ENCODE measurements around the gene EXOC6. TPM values are rescaled to one million over a fixed set of nuclear protein-coding genes. Genes with fewer than 3 reads are reported as not detected.

Gene EXOC6
- total and polyA plus RNA-seq, 8 donors, result 1.7 to 21.3 (median 4.6) TPM

- H3K4me1 ChIP-seq, result peaks cover 0 to 22% (median 3%) of the 10 kb centered on the region in 4 donors
- 90 to 97% (median 94%) methylated on average over 1 of the region's 1 CpG for WGBS, 5 donors
- no peak for TF ChIP-seq CTCF (IDR thresholded peaks at IDR 0.05)
- TF ChIP-seq POLR2A (IDR thresholded peaks at IDR 0.05), result no peak
- TF ChIP-seq POLR2AphosphoS5 (IDR thresholded peaks at IDR 0.05), result no peak
- no peak for TF ChIP-seq EP300 (IDR thresholded peaks at IDR 0.05)
- no peaks in the 10 kb centered on the region for H3K36me3 ChIP-seq
- H3K27me3 ChIP-seq, result no peaks in the 10 kb centered on the region
- H3K27ac ChIP-seq, result no peak overlapping the region
- H3K4me3 ChIP-seq, result no peak overlapping the region
- no peak for DNase-seq
- H3K9me3 ChIP-seq, result no peaks in the 10 kb centered on the region
- intact Hi-C loops (cut with DNase I; ENCODE audit: low total_unique reads), result no loop called here
Observed at GRCh38 chr10:92868557-92868956, 20.2 kb downstream of the EXOC6 start.

DNA sequence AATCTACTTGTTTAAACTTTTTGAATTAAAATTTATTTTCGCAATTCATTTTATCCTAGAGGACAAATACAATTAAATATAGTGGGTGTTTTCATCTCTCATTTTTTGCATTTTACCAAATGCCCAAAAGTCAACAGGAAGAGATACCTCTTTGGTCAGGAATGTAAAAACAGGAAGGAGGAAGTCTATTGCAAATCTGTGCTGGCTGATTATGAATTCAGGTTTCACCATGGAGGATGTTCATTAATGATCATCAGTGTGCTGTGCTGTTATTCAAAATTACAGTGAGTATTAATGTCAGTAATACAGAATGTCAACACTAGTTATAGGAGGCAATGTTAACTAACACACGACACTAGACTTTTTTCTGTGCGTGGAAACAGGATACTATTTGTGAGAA lies 24.7 kb downstream of the EXOC6 start:
- intact Hi-C loops (cut with DNase I; ENCODE audit: low total_unique reads), result no loop called here
- no peaks in the 10 kb centered on the region for H3K9me3 ChIP-seq
- no peak overlapping the region for H3K27ac ChIP-seq
- DNase-seq, result peak in 1 of 2 donors; percentile 6
- H3K4me1 ChIP-seq, result peaks cover 0 to 18% (median 1%) of the 10 kb centered on the region in 4 donors
- no peaks in the 10 kb centered on the region for H3K36me3 ChIP-seq
- no peaks in the 10 kb centered on the region for H3K27me3 ChIP-seq
- no peak overlapping the region for H3K4me3 ChIP-seq
- WGBS, 5 donors, result 84 to 92% (median 91%) methylated on average over 3 of the region's 3 CpGs
- TF ChIP-seq POLR2A (IDR thresholded peaks at IDR 0.05) (no peak), EP300 (IDR thresholded peaks at IDR 0.05) (no peak), POLR2AphosphoS5 (IDR thresholded peaks at IDR 0.05) (no peak), CTCF (IDR thresholded peaks at IDR 0.05) (no peak)

- Histone ChIP-seq H3K4me3 (no peak overlapping the region), H3K27ac (no peak overlapping the region), H3K27me3 (no peaks in the 10 kb centered on the region), H3K4me1 (peaks cover 0 to 17% (median 0%) of the 10 kb centered on the region in 4 donors), H3K36me3 (no peaks in the 10 kb centered on the region), H3K9me3 (no peaks in the 10 kb centered on the region)
- whole genome bisulfite sequencing, 5 donors, result 39 to 59% (median 52%) methylated on average over 4 of the region's 4 CpGs
- no peak for TF ChIP-seq POLR2A (IDR thresholded peaks at IDR 0.05)
- no peak for TF ChIP-seq EP300 (IDR thresholded peaks at IDR 0.05)
- intact Hi-C loops (cut with DNase I; ENCODE audit: low total_unique reads), result no loop called here
- no peak for DNase-seq
Observed at GRCh38 chr10:92876509-92877036, 28.3 kb downstream of the EXOC6 start.

DNA sequence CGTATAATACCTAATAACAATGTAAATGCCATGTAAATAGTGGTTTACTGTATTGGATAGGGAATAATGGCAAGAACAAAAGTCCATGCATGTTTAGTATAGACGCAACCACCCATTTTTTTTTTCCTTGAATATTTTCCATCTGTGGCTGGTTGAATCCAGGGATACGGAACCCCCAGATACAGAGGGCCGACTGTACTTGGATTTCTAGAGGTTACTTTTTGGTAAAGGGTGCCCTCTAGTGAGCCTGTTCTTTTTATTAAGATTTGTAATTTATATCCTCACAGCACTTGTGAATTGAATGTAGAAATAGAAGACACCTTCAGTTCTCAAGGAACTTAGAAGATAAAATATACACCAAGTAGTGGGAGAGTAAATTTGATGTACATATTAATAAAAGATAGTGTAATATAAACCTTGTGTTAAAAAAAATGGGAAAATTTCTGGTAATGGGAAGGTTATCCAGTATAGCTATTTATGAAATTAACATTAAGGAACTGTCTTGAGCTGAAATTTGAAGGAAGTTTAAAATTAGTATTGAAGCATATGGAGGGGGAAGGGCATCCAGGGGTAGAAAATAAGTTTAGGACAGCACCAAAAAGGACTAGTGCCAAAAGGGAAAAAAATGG lies 32.0 kb downstream of the EXOC6 start:
- intact Hi-C loops (cut with DNase I; ENCODE audit: low total_unique reads), result loop anchor here (10.0 kb wide), 1 partner anchor 46 kb away; no protein-coding TSS in a partner anchor
- no peaks in the 10 kb centered on the region for H3K36me3 ChIP-seq
- H3K27me3 ChIP-seq, result no peaks in the 10 kb centered on the region
- H3K4me3 ChIP-seq, result no peak overlapping the region
- no peaks in the 10 kb centered on the region for H3K9me3 ChIP-seq
- peaks cover 0 to 13% (median 0%) of the 10 kb centered on the region in 4 donors for H3K4me1 ChIP-seq
- 23 to 40% (median 31%) methylated on average over 4 of the region's 4 CpGs for WGBS, 5 donors
- H3K27ac ChIP-seq, result no peak overlapping the region
- DNase-seq, result peak in 1 of 2 donors; percentile 79
- TF ChIP-seq POLR2AphosphoS5 (IDR thresholded peaks at IDR 0.05), result no peak
- peak in 4 of 7 experiments; percentile 9 to 36 (median 26) for TF ChIP-seq CTCF (IDR thresholded peaks at IDR 0.05)

GRCh38 chr10:92880917-92881316 lies 32.6 kb downstream of the EXOC6 start:
- intact Hi-C loops (cut with DNase I; ENCODE audit: low total_unique reads), result loop anchor here (10.0 kb wide), 1 partner anchor 46 kb away; no protein-coding TSS in a partner anchor
- DNase-seq, result no peak
- H3K27me3 ChIP-seq, result no peaks in the 10 kb centered on the region

More at GRCh38 chr10:92880917-92881316, 32.6 kb downstream of the EXOC6 start:
- H3K36me3 ChIP-seq, result no peaks in the 10 kb centered on the region
- 70 to 88% (median 83%) methylated on average over 2 of the region's 2 CpGs for WGBS, 5 donors
- H3K4me1 ChIP-seq, result peaks cover 0 to 13% (median 0%) of the 10 kb centered on the region in 4 donors
- no peaks in the 10 kb centered on the region for H3K9me3 ChIP-seq
- TF ChIP-seq CTCF (IDR thresholded peaks at IDR 0.05) (no peak), POLR2A (IDR thresholded peaks at IDR 0.05) (no peak), POLR2AphosphoS5 (IDR thresholded peaks at IDR 0.05) (no peak), EP300 (IDR thresholded peaks at IDR 0.05) (no peak)
- no peak overlapping the region for H3K27ac ChIP-seq
- H3K4me3 ChIP-seq, result no peak overlapping the region
